GM15510 (cell line): ENCODE data around the gene RAD23B.

ENCODE experiments used
- POLR2A ChIP-seq: IDR thresholded peaks from 3 replicates; pipeline ENCODE4 v1.6.1; 2011; ENCODE audit warnings: borderline replicate concordance; ENCODE audit not compliant: insufficient read length; ENCODE audit errors: extremely low read depth

RAD23B gene

DNA sequence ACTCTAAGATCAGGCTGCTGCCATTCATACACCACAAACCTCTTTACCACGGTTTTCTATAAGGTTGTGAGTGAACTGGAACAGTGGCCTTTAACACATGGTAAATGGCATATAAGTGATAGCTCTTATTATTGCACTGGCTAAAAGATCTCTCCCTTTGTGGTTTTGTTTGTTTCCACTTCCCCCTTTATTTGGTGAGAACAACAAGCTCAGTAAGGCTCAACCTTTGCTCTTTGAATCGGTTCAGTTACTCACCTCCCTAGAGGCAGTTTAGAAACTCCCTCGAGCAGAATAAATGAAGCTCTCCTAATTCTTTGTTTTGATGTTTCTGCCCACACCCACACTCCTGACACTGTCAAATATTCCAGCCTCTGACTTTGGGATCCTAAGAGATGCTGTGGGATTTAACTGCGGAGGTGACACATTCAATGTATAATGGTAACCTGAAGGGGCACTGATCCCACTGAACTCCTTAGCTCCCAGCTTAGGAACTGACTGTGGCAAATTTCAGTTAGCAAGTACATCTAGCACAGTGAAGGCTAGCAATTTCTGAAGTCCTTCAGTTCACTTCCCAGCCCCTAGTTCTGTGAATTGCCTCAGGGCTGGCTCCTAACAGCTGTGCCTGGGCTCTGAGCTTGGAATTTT is 22.5 kb upstream of the RAD23B start:
- TF ChIP-seq POLR2A, result no peak

- no peak for TF ChIP-seq POLR2A
These were observed 22.0 kb upstream of the RAD23B start for GRCh38 chr9:107261106-107261505.

DNA sequence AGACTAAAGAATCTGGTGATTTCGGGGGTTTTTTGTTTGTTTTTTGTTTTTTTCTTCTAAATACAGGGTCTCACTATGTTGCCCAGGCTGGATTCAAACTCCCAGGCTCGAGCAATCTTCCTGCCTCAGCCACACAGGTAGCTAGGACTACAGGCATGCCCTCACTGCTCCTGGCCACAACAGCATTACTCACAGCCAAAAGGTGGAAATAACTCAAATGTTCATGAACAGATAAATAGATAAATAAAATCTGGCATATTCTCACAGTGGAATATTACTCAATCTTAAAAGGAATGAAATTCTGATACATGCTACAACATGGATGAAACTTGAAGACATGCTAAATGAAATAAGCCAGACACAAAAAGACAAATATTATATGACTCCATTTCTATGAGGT is 19.8 kb upstream of the RAD23B start:
- no peak for TF ChIP-seq POLR2A

GRCh38 chr9:107266624-107267368 is 16.3 kb upstream of the RAD23B start:
- no peak for TF ChIP-seq POLR2A

DNA sequence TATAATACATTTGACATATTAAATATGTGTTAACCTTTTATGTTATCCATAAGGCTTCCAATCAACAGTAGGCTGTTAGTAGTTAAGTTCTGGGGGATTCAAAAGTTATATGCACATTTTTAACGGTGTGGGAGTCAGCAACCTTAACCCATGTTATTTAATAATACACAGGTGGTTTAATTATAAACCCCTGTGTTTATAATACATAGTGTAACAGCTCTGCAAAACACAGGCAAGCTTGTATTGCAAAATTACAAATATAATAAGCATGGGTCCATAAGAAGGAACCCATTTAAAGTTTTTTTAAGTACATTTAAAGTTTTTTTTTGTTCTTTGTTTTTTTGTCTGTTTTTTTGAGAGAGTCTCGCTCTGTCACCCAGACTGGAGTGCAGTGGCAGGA is 14.5 kb upstream of the RAD23B start:
- no peak for TF ChIP-seq POLR2A

GRCh38 chr9:107269254-107269653 is 13.8 kb upstream of the RAD23B start:
- no peak for TF ChIP-seq POLR2A

DNA sequence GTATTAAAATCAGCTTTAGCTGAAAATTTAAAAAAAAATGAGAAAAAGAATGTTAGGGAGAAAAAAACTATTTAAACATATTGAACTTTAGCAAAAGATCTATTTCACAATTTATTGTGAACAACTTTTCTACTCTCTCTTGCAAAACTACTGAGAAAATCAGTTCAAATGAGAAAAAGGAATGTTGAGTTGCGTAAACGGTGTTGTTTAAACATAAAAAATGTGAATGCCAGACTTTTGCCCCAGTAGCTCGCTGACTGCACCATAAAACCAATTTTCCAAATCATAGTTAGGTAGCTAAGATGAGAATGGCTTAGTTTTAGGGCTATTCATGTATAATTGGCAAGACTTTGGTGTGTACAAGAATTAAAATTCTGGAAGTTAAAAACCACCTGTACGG is 13.4 kb upstream of the RAD23B start:
- no peak for TF ChIP-seq POLR2A

GRCh38 chr9:107270082-107270481 is 13.0 kb upstream of the RAD23B start:
- TF ChIP-seq POLR2A, result no peak

DNA sequence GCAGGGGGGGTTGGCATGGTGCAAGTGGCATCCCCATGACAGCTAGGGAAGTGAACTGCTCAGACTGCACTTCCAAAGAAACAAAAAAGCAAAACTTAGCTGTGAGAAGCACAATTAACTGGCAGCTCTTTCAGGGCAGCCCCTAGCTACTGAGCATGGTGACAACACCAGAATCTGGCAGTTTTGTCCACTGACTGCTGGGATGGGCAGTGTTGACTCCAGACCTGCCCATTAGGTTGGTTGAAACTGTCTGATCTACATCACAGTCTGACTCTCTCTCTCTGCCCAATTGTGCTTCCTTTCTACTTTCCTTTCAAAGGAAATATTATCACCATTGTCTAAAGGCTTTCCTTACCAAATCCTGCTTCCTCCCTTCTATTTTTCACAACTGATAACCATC is 12.5 kb upstream of the RAD23B start:
- TF ChIP-seq POLR2A, result no peak

DNA sequence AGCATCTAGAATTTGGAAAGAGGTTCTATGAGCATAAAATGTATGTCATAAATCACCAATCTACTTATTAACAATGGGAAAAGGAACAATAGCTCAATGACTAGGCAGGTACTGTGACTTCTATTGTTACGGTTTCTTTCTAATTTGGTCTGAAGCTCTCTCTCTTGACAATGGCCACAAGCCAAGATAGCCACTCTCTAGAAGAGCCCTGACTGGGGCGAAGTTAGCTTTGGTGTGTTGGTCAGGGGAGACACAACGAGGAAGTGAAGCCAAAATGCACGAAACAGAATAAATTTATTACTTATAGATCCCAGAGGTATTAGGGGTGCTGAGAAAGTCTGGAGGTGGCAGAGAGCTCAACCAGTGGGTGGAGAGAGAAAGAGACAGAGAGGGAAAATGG is 9.4 kb upstream of the RAD23B start:
- no peak for TF ChIP-seq POLR2A

GRCh38 chr9:107274096-107274495 is 9.0 kb upstream of the RAD23B start:
- TF ChIP-seq POLR2A, result no peak

DNA sequence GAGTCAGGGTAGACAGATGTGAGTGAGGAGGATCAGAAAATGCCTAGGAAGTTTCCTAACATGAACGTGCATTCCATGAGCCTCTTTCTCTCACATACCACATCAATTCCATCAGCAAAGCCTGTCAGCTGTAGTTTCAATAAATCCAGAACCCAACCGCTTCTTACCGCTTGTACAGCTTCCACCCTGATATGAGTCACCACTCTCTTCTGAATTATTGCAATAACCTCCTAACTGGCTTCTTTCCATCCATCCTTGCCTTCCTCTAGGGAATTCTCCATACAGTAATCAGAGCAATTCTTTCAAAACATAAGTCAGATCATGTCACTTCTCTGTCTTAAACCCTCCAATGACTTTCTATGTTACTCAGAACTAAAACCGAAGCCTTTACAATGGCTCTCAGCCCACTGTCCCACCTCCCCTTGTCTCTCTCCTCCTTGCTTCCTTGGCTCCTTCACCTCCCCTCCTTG is 8.1 kb upstream of the RAD23B start:
- no peak for TF ChIP-seq POLR2A

DNA sequence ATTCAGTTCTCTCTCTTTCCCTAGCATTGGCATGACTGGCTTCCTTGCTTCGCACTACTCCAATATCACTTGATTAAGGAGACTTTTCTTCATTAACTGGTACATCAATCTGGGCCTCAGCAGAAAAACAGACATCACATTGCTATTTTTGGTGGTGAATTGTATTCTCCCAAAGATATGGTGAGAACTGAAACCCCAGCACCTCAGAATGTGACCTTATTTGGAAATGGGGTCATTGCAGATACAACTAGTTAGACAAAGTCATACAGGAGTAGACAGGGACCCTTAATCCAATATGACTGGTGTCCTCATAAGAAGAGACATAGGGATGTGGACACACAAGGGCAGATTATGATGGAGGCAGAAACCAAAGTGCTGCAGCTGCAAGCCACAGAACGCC is 7.5 kb upstream of the RAD23B start:
- no peak for TF ChIP-seq POLR2A

DNA sequence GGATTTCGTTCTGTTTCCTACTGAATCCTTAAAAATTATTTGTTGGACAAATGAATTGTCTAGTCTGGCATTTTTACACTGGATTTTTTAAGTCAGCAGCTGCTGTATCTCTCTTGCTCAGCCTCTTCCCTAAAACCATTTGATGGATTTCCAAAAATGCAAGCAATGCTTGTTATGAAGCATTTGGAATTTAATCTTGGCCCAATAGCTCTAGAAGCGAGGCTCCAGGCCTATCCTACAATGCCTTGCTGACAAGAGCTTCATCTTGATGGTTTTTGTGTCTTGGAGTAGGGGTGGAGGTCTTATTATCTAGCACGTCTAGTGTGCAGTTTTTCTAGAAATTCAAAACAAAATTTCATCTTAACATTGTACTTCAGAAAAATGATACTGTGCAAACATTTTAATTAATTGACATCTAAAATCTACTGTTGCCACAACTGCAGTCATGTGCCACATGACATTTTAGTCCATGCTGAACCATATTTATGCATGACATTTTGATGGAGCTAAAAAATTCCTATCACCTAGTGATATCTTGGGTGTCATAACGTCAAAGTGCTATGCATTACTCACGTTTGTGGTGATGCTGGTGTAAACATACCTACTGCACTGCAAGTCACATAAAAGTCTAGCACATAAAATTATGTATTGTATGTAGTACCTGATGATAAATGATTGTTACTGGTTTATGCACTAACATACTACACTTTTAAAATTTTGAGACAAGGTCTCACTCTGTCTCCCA is 5.9 kb upstream of the RAD23B start:
- no peak for TF ChIP-seq POLR2A

- TF ChIP-seq POLR2A, result no peak
These were observed 5.3 kb upstream of the RAD23B start for GRCh38 chr9:107277801-107278200.
